Stimulated activated CD8-positive, alpha-beta memory T cell treated with anti-CD3 and anti-CD28 coated beads, Interleukin-15, amount 100 ng/mL, for 48 hours (primary cell): Measurements from ENCODE around the gene GATA5.

Experiments used
- DNase-seq, 2 donors: peaks; one replicate each; pipeline ENCODE4 v3.0.0-alpha.2; 2020; ENCODE audit warnings: low read depth in 2 of 2

Gene GATA5

GRCh38 chr20:62454904-62455636 lies 20.7 kb downstream of the GATA5 start:
- DNase-seq, result no peak

GRCh38 chr20:62453186-62453808 lies 22.5 kb downstream of the GATA5 start:
- no peak for DNase-seq

GRCh38 chr20:62452475-62453095 lies 23.2 kb downstream of the GATA5 start:
- DNase-seq, result no peak

GRCh38 chr20:62451970-62452369 lies 23.8 kb downstream of the GATA5 start:
- DNase-seq, result no peak

GRCh38 chr20:62451156-62451767 lies 24.5 kb downstream of the GATA5 start:
- no peak for DNase-seq

GRCh38 chr20:62449951-62450691 lies 25.7 kb downstream of the GATA5 start:
- DNase-seq, result no peak

- DNase-seq, result no peak
These were observed 27.0 kb downstream of the GATA5 start for GRCh38 chr20:62448788-62449187.

- no peak for DNase-seq
These were observed 27.8 kb downstream of the GATA5 start for GRCh38 chr20:62448038-62448437.

- no peak for DNase-seq
These were observed 28.6 kb downstream of the GATA5 start for GRCh38 chr20:62446888-62447869.

- no peak for DNase-seq
These were observed 29.3 kb downstream of the GATA5 start for GRCh38 chr20:62446481-62446880.

- DNase-seq, result no peak
These were observed 30.0 kb downstream of the GATA5 start for GRCh38 chr20:62445553-62446340.

GRCh38 chr20:62444286-62444685 lies 31.5 kb downstream of the GATA5 start:
- no peak for DNase-seq

GRCh38 chr20:62441987-62442539 lies 33.7 kb downstream of the GATA5 start:
- no peak for DNase-seq

- no peak for DNase-seq
These were observed 36.6 kb downstream of the GATA5 start for GRCh38 chr20:62439218-62439617.

GRCh38 chr20:62437927-62438326 lies 37.9 kb downstream of the GATA5 start:
- DNase-seq, result no peak

- DNase-seq, result no peak
These were observed 38.3 kb downstream of the GATA5 start for GRCh38 chr20:62437496-62437895.

GRCh38 chr20:62436692-62437091 lies 39.1 kb downstream of the GATA5 start:
- DNase-seq, result no peak

- no peak for DNase-seq
These were observed 41.9 kb downstream of the GATA5 start for GRCh38 chr20:62433658-62434497.
